Fibroblast of skin of right quadriceps (primary cell): Measurements from ENCODE around the gene PARP8.
"Not testable (repeated sequence)": the region's sequence is repeated elsewhere in the genome, so short reads cannot be mapped to it uniquely, and the experiment has no call there.

Source experiments
- DNase-seq: peaks from one replicate; pipeline ENCODE4 v3.0.0-alpha.2; 2013

The PARP8 gene

DNA sequence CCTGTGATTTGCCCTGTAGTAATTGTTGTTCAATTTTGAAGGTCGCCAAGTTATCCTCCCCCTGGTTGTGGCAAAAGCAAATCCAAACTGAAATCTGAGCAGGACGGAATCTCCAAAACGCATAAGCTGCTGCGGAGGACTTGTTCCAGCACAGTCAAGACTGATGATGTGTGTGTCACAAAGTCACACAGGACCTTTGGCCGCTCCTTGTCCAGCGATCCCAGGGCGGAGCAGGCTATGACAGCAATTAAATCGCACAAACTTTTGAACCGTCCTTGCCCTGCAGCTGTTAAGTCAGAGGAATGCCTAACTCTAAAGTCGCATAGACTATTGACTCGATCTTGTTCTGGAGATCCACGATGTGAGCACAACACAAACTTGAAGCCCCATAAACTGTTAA is 128.4 kb downstream of the PARP8 start:
- no peak for DNase-seq

DNA sequence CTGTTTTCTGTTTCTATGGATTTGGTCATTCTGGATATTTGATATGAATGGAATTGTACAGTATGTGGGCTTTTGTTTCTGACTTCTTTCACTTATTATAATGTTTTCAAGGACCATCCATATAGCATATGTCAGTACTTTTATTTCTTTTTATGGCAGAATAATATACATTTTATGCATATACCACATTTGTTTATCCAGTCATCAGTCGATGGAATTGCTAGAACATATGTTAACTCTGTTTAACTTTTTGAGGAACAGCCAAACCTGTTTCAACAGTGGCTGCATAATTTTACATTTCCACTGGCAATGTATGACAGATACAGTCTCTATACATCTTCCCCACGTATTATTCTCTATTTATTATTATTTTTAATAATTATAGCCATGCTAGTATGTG is 131.6 kb downstream of the PARP8 start:
- no peak for DNase-seq

DNA sequence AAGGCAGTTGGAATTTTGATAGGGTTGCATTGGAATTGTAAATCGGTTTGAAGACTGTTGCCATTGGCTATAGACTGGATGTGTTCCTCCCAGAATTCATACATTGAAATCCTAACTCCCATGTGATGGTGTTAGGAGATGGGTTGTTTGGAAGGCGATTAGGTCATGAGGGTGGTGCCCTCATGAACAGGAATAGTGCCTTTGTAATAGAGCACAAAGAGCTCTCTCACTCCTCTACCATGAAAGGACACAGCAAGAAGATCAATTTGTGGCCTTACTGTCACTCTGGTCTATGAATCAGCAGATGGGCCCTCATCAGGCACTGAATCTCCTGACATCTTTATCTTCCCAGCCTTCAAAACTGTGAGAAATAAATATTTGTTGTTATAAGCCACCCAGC is 133.2 kb downstream of the PARP8 start:
- DNase-seq = no peak

DNA sequence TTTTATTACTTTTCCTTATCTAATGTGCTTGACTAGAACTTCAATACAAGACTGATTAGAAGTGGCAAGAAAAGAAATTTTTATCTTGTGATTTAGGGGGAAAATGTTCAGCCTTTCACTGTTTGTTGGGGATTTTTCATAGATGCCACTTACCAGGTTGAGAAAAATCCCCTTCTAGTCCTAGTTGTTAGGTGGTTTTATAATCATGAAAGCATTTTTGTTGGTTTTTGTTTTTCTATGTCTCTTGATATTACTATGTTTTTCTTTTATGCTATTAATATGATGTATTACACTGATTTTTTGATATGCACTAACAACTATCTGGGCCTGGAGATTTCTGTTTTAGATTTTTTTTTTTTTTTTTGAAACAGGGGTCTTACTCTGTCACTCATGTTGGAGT is 134.0 kb downstream of the PARP8 start:
- no peak for DNase-seq

DNA sequence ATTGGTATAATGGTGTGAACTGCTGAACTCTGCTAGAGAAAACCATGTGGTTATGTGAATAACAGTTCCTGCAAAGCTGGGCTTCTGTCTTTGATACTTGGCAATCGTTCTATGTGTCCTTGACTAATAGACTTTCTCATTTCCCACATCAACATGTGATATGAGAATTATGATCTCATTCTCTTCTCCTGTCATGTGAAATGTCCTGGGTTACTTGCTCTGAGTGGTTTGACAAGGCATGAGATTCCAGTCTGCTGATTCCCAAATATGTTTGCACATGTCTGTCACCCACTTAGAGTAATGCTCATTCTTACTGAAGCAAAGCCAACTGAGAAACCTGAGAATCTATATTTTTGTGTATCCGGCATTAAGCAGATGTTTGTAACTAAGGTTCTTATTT is 141.2 kb downstream of the PARP8 start:
- DNase-seq = no peak

DNA sequence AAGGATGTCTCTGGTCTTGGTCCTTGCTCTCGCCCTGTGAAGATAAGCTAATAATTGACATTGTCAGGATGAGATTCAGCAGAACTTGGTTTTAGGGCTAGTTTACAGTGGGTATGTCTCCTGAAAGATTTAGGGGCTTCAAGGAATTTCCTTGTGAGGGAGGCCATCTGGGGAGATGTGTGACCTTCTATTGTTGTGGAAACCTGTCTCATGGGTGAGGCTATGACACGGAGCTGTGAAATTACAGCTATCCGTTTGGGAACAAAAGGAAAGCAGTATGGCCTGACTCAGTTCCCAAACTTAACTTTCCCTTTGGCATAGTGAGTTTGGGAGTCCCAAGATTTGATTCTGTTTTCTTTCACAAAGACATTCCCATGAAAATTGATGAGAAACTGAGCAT is 142.0 kb downstream of the PARP8 start:
- no peak for DNase-seq

DNA sequence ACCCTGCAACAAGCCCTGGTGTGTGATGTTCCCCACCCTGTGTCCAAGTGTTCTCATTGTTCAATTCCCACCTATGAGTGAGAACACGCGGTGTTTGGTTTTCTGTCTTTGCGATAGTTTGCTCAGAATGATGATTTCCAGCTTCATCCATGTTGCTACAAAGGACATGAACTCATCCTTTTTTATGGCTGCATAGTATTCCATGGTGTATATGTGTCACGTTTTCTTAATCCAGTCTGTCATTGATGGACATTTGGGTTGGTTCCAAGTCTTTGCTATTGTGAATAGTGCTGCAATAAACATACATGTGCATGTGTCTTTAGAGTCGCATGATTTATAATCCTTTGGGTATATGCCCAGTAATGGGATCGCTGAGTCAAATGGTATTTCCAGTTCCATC is 145.3 kb downstream of the PARP8 start:
- not testable (repeated sequence) for DNase-seq

DNA sequence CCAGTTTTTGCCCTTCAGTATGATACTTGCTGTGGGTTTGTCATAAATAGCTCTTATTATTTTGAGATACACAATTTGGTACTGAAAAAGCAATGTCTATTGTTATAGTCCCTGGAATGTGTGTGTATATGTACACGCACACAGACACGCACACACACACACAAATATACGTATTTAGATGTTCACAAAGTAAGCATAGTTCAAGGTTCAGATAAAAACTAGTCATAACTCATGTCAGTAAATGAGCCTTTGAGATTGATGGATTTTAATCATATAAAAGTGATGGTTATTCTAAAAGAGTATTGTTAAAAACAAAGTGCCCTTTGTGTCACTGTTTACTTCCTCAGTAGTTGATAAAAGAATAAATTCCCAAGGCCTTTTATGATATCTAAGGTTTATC is 147.3 kb downstream of the PARP8 start:
- DNase-seq = no peak

DNA sequence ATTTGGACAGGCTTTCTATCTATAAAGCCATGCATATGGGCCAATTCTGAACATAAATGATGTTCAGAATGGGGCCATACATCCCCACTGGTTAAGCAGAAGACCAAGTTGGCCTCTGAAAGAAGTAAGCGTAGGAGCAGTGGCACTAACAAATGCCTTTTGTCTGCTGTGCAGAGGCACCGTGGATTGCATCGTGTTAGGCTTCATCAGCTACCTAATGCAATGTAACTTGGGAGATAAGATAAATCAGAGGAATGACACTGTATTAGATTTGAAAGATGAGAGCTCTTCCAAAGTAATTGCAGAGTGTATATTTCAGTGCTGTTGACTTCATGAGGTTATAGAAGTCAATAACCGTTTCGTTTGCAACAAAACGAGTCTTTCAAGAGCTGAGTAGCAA is 148.1 kb downstream of the PARP8 start:
- no peak for DNase-seq

DNA sequence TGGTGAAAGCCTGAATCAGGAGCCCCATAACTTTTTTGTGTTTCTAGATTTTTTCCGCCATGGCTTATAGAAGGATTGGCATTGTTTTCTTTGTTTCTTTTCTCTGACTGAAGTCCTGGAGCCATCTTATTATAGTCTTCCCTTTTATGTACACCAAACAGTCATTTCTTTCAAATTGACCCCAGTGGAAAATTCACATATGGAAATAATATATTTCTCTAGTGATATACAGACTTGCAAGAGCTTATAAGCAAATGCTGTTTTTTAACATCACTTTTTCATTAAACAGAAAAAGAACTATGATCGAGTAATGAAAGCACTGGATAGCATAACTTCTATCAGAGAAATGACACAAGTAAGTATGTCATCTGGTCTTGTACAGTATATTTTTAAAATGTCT is 155.6 kb downstream of the PARP8 start:
- DNase-seq = no peak

DNA sequence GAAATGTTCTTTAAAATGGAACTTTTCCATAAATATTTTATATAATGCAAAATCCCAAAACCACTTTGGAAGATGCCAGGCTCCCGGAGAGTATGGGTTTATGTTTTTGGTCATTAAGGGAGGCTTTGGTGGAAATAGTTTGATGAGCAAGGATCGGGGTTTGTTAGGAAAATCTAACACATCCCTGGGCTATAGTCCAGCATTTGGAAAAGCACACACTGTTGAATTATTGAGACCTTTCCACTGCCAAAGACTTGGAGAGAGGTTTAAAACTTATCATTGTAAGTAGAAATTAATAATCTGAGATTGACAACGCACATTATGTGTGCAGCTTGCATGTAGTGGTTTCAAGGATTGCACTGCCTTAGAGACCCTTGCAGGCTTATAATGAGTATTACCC is 156.3 kb downstream of the PARP8 start:
- no peak for DNase-seq

DNA sequence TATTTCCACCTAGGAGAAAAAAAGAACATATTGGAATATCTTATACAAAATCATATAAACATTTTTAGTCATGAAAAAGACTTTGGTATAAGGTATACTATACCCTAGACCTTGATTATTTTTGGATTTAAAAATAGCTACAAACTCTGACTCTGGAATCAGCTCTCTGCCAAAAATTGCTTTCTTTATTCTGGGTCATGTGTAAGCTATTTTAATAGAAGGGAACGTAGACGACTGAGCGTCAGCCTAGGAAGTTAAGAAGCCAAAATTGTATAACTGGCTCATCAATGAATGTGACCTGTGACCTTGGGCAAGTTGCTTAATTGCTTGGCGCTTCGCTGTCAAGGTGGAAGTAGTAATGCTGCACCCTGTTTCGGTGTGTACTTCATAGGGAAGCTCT is 157.1 kb downstream of the PARP8 start:
- no peak for DNase-seq

DNA sequence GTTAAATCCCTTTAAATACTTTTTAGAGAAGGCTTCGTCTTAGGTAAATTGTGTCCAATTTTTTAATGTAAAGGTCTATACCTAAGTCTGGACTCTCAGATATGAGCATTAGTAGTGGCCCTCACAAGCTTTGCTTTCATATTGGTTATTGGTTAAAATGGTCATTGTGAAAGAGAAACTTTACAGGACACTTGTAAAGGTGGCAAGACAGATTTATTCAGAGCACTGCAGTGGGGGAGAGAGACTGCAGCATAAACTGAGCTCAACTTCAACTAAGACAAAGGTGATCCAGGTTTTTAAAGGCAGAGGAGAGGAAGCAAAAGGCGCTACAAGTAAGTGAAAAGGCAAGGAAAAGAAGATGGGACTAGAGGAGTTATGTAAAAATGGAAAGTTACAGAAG is 157.7 kb downstream of the PARP8 start:
- DNase-seq = no peak

DNA sequence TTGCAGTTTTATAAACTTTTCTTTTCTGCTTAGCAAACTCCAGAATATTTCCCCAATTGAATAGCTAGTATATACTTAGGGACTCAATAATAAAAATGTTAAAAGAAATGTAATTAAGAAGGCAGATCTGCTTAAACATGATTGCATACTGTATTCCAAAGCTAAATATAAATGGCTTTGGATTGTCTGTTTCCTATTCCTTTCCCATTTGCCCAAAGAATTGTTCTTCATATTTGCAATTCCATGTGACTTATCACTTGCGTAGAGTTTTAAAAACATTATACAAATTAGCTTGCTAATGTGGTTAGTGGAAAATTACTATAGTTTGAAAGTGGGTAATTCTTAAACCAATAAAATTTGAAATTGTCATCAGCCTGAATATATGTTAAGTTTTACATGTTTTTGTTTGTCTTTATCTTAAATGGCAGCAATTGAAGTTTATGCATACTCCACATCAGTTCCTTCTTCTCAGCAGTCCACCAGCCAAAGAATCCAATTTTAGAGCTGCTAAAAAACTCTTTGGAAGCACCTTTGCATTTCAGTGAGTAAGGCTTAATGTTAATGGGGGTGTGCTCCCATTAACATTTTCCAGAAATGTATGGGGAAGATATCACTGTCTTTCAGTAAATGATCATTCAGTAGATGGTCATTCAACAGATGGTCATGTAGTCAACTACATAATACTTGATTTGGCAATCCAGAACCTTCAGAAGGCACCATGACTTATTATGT is 161.2 kb downstream of the PARP8 start:
- DNase-seq = no peak

DNA sequence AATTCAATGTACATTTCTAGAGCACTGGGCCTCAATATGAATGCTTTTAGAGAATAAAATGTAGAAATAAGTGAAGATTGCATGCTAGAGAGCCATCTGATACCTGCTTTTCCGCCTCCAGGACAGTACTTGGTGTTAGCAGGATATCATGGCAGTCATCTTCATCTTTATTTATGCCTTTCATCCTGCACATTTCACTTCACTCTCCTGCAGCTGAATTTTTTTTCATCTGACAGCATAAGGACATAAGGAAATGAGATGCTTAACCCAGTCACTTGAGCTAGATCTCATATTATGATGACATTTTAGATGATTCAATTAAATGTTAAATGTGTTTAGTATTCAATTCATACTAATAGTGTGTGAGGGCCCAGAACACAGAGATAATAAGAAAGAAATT is 162.6 kb downstream of the PARP8 start:
- no peak for DNase-seq

DNA sequence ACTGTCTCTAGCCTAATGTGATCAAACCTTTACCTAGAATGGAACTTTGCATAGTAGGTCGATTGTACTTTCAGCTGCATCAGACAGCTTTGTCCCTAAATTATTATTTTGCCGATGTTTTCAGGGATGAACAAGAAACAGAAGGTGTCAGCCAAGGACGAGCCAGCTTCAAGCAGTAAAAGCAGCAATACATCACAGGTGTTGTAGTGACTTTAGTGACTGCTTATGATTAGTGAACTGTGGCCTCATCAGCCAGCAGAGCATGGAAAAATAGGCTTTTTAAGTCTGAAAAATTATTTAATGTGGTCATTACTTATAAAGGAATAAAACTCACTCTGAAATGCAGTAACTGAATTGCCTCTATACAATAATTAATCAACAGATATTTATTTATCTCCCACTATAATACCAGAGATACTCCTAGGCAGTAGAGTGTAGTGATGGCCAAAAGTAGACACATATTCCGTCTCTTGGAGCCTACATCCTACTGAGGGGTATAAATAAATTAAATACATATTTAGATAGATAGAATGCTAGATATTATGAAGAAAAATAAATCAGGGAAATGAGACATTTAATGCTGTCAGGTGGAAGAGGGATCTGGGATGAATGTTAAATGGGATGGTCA is 166.3 kb downstream of the PARP8 start:
- DNase-seq = no peak

DNA sequence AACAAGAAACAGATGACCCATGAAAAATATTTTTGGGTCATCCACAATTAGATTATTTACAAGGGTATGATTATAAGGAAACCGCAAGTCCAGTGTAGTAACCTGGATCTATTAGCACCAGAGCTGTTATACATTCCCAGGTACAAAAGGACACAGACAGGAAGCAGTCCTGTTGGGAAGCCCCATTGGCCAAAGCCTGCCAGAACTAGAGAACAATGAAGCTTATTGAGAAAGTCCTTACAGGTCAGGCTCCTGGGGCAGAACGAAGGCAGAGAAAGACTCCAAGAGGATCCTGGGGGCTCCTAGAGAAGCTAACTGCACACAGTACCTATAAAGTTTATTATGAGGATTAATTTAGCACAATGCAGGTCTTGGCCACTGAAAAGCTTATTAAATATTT is 169.9 kb downstream of the PARP8 start:
- no peak for DNase-seq

DNA sequence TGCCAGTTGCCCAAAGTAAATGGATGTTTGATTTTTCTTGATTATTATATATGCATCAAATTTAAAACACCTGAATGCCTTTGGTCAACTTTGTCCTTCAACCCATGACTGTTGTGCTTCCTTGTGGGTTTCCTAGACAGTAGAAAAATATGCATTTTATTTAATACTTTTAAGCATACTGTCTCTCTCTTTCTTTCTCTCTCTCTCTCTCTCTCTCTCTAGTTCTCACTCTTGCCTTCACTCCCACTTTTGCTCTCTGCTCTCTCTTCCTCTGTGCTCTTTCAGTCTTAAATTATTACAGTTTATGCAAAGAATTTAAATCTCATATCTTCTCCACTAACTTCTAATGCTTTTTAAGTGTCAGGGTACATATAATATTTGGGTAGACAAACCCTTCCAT is 173.0 kb downstream of the PARP8 start:
- no peak for DNase-seq

DNA sequence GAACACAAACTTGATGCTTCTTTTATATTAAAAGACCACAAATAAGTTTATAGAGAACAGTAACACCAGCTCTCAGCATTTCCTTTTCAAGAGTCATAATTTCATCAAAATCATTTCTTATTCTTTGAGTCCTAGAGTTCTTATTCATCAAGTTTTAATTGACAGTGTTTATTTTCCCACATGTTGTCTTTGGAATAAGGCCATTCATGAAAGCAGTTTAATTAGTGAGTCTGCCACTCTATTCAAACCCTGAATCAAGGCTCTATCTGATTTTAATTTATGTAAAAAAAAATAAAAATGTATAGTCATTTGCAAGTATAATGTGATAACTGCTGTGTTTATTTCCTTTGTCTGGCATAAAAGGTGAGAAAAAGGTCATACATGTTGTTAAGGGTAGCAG is 176.7 kb downstream of the PARP8 start:
- DNase-seq = no peak

DNA sequence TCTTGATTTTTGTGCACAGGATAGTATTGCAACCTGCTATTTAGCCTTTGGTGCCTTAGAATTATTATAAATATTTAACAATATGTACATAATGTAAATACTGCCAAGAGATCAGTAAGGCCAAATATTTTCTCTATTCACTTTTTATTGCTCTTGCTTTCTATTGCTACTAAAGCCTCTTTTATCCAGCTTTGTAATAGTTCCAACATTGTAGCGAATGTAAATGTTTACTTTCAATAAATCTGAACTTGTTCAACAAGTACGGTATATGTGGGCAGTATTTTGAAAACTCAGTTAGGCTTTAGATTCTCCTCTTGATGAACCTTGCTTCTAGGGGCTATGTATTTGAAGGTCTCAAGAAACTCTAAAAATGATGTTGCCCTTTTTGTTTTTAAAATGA is 179.8 kb downstream of the PARP8 start:
- DNase-seq = no peak

DNA sequence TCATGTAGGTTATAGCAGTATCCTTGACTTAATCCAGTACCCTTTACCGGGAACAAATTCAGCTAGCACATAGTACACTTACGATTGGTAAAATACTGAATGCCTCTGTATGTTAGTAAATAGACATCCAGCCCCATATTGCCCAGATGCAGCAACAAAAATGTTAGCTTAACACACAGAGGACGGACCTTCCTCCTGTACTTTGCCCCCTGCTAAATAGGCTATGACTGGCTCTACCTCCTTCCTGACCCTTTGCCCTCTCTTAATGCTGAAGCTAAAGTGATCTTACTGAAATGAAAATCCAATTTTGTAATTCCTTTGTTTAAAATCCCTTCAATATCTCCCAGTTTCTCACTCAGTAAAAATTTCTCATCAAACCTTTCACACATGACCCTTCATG is 183.1 kb downstream of the PARP8 start:
- DNase-seq = no peak

DNA sequence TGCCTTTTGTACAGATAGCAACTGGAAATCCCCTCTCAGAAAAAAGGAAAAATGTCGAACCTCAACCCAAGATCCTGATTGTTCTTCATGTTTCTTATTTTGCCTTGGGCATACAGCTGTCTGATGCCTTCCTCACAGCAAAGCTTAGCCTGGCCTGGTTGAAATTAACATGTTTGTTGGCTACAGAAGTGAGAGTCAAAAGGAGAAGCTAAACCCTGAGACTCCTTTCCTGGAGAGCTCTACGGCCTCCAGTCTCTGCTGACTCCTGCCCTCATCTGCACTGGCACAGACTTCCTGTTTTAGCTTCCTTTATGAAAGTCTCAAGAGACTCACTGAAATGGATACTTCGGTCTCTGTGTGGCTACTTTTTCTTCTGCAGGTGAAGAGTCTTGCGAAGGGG is 186.7 kb downstream of the PARP8 start:
- no peak for DNase-seq

DNA sequence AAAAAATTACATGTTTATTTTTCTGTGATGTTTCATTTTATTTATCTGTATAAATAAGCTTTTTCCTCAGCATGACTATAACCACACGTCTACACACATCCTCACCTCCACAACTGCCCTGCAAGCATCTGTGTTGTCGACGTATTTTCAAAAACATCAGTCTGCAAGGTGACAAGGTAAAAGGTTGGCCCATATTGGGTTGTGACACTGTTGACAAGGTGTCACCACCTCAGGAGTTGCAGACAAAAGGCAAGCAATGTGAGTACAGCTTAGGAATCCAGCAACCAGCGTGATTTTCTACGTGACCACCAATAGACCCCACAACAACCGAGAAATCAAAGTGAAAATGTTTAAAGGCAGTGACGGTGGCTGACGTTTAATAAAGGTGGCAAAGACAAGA is 187.6 kb downstream of the PARP8 start:
- DNase-seq = no peak

DNA sequence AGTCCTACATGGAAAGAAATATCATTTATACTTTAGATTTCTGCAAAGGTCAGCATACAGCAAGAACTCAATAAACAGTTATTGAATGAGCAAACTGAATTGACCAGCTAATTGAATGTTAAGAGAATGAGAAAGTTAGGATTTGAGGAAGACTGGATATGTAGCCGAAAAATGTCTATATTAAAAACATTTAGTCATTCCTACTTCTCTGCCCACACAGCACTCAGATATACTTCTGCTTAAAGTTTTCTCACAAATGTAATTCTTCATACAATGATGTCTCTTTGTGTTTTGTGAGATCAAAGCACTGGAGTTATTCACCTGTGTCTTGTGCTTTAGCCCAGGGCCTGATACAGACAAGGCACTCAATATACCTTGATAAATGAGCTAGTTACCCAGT is 188.6 kb downstream of the PARP8 start:
- DNase-seq = no peak

DNA sequence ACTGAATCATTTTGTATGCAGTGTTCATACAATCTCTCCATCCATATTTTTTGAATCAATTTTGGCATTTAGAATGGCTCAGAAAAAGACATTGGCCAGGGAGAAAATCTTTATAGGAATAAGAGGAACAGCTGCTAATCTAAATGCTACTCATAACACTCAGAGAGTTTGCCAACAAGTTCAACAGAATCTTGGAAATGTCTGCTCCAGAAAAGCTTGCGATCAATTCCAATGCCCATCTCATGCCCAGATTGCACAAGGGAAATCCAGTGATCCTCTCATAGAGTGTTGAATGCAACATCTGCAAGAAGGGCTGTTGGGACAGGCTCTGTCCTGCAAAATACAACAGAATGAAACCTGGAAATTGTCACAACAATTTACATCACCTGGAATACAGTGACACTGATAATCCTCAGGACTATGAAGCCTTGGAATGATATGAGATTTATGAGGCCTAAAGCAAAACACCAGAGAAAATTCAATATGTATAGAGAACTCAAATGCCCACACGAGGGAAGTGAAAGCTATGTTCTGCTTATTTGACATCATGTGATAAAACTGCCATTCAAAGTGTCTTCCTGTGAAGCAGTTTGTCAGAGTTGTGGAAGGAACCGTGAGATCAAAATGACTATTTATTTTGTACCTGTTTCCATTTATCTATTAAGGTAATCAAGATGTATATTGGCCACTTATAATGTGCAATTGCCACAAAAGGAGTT is 190.1 kb downstream of the PARP8 start:
- no peak for DNase-seq
